Activated gamma-delta T cell treated with Interleukin-2 at 50 U/mL for 16 hours (primary cell): ENCODE data around the gene ARSB.
"Not testable (repeated sequence)": the region's sequence is repeated elsewhere in the genome, so short reads cannot be mapped to it uniquely, and the experiment has no call there.

Experiments
- DNase-seq: peaks from one replicate; pipeline ENCODE4 v3.0.0-alpha.2; 2020

Gene ARSB

DNA sequence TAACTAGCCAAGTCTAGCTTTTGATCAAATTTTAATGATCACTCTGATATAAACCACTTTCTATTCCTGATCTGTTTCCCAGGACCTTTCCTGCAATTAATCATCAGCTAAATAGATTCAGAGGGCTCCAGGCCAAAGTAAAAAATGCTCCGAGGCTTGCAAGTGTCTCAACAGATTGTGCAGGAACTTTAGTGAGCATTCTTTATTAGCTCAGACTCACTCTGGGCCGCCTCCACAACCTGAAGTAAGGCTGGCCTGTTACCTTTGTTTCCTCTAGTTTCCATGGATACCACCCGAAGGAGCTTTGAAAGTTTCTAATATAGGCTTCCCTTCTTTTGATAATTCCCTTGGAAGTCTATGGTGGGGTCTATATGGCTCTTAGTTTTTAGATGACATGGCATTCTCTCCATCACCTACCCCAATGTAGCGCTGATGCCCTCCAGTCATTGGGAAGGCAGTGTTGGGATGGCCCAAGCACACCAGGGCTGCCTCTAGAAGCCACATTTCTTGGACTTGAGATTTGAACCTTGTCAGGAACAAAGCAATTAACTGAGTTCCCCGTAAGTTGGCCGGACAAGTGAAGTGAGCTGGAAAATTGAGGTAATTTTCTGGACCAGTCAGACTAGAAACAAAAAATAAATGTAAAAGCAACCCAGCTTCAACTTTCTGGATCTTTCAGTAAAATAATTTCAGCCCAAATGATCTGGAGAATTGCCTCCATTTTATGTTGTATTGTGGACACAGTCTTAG lies 238.9 kb downstream of the ARSB start:
- no peak for DNase-seq

GRCh38 chr5:78744951-78745534 lies 240.1 kb downstream of the ARSB start:
- no peak for DNase-seq

DNA sequence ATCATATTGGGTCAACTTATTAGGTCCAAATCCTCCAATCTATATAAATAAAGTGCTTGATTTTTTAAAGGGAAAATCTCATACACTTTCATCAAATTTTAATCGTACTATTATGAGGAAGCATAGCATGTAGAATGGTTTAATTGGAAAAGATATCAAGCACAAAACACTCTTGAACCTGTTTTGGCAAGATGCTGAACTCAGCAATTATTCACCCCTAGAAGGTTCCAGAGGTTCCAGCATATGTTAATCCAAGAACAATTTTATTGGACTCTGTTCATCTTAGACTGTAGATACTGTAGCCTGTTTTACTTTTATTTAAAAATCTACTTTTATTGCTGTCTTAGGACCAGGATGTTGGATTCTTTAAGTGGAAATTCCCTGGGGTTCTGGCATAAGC lies 244.1 kb downstream of the ARSB start:
- no peak for DNase-seq

GRCh38 chr5:78738693-78739300 lies 246.3 kb downstream of the ARSB start:
- no peak for DNase-seq

DNA sequence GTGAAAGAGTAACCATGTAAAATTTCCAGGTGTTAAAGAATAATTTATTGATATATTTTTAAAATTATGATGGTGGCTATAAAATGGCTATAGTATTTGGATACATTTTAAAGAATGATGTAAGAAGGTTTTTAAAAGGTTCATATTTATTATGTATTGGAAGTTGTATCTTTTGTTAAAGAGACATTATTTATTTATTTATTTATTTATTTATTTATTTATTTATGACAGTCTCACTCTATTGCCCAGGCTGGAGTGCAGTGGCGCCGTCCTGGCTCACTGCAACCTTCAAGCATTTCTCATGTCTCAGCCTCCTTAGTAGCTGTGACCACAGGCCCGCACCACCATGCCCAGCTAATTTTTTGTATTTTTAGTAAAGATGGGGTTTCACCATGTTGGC lies 247.0 kb downstream of the ARSB start:
- no peak for DNase-seq

- no peak for DNase-seq
Measured at GRCh38 chr5:78735834-78736463, 249.2 kb downstream of the ARSB start.

- DNase-seq: no peak
Measured at GRCh38 chr5:78734950-78735349, 250.2 kb downstream of the ARSB start.

DNA sequence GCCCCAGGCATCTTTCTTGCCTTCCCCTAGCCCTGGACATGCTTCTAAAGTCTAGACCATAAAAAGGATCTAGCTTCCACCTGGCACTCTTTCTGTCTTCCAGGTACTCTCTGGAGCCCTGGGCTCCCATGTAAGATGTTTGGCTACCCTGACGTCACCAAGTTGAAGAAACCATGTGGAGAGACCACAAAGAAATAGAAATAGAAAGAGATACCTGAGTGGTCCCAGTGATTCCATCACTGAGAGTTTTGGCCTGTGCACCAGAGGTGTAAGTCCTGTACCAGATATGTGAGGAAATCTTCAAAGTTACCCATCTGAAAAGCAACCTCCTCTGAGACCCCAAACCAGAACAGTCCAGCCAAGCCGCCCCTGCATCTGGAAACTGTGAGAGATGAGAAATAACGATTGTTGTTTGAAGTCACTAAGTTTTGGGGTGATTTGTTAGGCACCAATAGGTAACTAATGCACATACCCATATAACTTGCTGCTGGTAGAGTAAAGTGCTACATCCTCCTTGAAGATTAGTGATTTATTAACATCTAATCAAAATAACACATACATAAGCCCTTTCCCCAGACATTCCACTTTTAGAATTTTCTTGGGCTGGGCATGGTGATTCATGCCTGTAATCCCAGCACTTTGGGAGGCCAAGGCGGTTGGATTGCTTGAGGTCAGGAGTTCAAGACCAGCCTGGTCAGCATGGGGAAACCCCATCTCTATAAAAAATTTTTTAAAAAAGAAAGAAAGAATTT lies 250.8 kb downstream of the ARSB start:
- DNase-seq: no peak

- DNase-seq: not testable (repeated sequence)
Measured at GRCh38 chr5:78732721-78733120, 252.4 kb downstream of the ARSB start.

DNA sequence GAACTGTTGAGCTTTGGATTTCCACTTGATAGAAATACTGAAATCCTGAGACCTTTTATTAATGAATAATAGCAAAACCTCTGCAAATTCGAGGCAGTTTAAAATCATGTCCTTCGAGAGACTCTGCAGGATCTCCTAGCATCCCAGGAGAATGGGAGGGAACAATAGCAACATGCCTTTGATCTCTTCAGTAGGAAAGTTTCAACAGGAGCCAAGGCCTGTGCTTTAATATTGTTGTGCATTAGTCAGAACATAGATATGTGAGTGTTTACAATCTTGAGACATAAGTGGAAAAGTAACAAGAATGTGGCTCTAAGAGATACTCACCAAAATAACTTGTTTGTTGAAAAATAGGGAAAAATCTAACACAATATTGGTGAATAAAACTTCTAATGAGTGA lies 253.2 kb downstream of the ARSB start:
- no peak for DNase-seq

DNA sequence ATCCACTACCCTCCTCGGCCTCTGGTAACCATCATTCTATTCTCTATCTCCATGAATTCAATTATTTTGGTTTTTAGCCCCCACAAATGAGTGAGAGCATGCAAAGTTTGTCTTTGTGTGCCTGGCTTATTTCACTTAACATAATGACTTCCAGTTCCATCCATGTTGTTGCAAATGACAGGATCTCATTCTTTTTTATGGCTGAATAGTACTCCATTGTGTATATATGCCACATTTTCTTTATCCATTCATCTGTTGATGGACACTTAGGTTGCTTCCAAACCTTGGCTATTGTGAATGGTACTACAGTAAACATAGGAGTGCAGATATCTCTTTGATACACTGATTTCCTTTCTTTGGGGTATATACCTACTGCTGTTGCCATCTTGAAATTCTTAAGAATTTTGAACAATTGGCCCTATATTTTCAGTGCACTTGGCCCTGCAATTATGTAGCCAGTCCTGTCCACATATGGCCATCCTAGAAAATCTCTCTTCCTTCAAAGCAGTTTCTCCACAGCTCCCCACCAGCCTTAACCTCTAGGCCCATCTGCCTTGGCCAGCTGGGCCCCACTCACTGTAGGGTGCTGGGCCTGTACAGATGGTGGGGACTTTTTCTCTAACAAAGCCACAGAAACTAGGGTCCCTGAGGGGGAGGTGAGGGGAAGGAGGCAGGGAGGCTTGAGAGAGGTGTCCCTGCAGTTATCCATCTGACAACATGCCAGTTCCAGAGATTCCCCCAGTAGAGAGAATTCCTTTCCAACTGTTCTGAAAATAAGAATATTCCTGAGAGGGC lies 254.6 kb downstream of the ARSB start:
- DNase-seq: no peak

- DNase-seq: no peak
Measured at GRCh38 chr5:78727786-78728761, 257.0 kb downstream of the ARSB start.
